ENCODE measurements around the gene UNG.

DNA sequence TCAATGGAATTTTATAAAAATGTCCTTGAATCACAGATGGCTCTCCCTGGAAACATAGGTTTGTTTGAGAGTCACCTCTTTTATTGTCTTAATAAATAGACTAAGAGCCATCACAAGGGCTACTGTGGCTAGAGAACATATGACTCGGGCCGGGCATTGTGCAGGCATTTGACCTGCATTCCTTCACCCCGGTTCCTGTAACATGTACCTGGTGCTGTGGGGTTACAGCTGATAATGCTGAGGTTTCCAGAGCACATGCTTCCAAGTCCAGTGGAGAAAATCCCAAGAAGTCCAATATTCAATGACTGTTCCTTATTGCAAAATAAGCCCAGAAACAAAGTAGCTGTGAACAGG lies 18.0 kb downstream of the UNG start:
- TF ChIP-seq, protein P1, sequence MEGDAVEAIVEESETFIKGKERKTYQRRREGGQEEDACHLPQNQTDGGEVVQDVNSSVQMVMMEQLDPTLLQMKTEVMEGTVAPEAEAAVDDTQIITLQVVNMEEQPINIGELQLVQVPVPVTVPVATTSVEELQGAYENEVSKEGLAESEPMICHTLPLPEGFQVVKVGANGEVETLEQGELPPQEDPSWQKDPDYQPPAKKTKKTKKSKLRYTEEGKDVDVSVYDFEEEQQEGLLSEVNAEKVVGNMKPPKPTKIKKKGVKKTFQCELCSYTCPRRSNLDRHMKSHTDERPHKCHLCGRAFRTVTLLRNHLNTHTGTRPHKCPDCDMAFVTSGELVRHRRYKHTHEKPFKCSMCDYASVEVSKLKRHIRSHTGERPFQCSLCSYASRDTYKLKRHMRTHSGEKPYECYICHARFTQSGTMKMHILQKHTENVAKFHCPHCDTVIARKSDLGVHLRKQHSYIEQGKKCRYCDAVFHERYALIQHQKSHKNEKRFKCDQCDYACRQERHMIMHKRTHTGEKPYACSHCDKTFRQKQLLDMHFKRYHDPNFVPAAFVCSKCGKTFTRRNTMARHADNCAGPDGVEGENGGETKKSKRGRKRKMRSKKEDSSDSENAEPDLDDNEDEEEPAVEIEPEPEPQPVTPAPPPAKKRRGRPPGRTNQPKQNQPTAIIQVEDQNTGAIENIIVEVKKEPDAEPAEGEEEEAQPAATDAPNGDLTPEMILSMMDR (IDR thresholded peaks at IDR 0.05): no peak
- no peak for TF ChIP-seq TCF7L2 (IDR thresholded peaks at IDR 0.05; ENCODE audit: low read depth, low read length)
